Type B pancreatic cell (in vitro differentiated cells): ENCODE measurements around the gene POLD2. TPM values are rescaled to one million over a fixed set of nuclear protein-coding genes. Genes with fewer than 3 reads are reported as not detected.

ENCODE experiments used
- DNase-seq: peaks from one replicate; pipeline ENCODE4 v3.0.0; 2021; ENCODE audit warnings: mixed read lengths; ENCODE audit not compliant: unreplicated experiment; ENCODE audit errors: extremely low spot score
- H3K27ac Mint-ChIP-seq: 2 replicates; pipeline ENCODE4 v1.8.0; 2021; ENCODE audit warnings: mild to moderate bottlenecking, mixed read lengths
- H3K27me3 Mint-ChIP-seq: 2 replicates; pipeline ENCODE4 v1.8.0; 2021; ENCODE audit warnings: mixed read lengths
- H3K36me3 Mint-ChIP-seq: 2 replicates; pipeline ENCODE4 v1.8.0; 2021; ENCODE audit warnings: mixed read lengths
- H3K4me1 Mint-ChIP-seq: one replicate; pipeline ENCODE4 v1.8.0; 2021; ENCODE audit warnings: mixed read lengths; ENCODE audit not compliant: unreplicated experiment
- H3K4me3 Mint-ChIP-seq: 2 replicates; pipeline ENCODE4 v1.8.0; 2021; ENCODE audit warnings: mild to moderate bottlenecking, mixed read lengths
- H3K9me3 Mint-ChIP-seq: 2 replicates; pipeline ENCODE4 v1.8.0; 2021; ENCODE audit warnings: mixed read lengths
- total RNA-seq: library from RNA; stranded (reverse); gene quantifications from 2 replicates; pipeline ENCODE4 v1.2.1, GENCODE V29; 2021; ENCODE audit warnings: low replicate concordance
- TF ChIP-seq, protein P1 (sequence below): fragments of 200-600 bp; sonication (generic); conservative IDR thresholded peaks from 2 replicates; pipeline ENCODE4 v1.5.0; 2021; ENCODE audit warnings: antibody characterized with exemption, mild to moderate bottlenecking

Gene POLD2
- total RNA-seq, 1 donor from 2014 or later: 142 TPM

DNA sequence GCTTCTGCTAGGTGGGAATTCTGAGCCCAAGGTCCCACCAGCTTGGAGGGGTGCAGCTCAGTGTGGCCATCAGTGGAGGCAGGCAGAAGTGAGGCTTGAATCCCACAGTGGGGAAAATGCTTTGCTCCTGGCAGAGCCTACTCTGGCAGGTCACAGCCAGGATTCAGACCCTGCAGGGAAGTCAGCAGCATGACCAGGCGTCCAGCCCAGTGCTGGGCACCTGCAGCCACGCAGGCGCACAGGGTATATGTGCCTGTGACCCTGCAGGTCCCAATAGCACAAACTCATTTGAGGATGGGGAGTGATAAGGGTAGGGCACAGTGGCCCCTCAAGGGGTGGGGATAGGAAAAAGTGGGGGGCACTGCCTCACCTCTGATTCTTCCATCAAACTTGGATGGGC lies 27.6 kb downstream of the POLD2 start:
- TF ChIP-seq, protein P1, sequence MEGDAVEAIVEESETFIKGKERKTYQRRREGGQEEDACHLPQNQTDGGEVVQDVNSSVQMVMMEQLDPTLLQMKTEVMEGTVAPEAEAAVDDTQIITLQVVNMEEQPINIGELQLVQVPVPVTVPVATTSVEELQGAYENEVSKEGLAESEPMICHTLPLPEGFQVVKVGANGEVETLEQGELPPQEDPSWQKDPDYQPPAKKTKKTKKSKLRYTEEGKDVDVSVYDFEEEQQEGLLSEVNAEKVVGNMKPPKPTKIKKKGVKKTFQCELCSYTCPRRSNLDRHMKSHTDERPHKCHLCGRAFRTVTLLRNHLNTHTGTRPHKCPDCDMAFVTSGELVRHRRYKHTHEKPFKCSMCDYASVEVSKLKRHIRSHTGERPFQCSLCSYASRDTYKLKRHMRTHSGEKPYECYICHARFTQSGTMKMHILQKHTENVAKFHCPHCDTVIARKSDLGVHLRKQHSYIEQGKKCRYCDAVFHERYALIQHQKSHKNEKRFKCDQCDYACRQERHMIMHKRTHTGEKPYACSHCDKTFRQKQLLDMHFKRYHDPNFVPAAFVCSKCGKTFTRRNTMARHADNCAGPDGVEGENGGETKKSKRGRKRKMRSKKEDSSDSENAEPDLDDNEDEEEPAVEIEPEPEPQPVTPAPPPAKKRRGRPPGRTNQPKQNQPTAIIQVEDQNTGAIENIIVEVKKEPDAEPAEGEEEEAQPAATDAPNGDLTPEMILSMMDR: no peak
- no peaks in the 10 kb centered on the region for H3K36me3 Mint-ChIP-seq
- H3K27me3 Mint-ChIP-seq: no peaks in the 10 kb centered on the region
- DNase-seq: no peak
- peaks cover 7% of the 10 kb centered on the region for H3K4me1 Mint-ChIP-seq
- H3K9me3 Mint-ChIP-seq: no peaks in the 10 kb centered on the region
- H3K4me3 Mint-ChIP-seq: no peak overlapping the region
- H3K27ac Mint-ChIP-seq: no peak overlapping the region

DNA sequence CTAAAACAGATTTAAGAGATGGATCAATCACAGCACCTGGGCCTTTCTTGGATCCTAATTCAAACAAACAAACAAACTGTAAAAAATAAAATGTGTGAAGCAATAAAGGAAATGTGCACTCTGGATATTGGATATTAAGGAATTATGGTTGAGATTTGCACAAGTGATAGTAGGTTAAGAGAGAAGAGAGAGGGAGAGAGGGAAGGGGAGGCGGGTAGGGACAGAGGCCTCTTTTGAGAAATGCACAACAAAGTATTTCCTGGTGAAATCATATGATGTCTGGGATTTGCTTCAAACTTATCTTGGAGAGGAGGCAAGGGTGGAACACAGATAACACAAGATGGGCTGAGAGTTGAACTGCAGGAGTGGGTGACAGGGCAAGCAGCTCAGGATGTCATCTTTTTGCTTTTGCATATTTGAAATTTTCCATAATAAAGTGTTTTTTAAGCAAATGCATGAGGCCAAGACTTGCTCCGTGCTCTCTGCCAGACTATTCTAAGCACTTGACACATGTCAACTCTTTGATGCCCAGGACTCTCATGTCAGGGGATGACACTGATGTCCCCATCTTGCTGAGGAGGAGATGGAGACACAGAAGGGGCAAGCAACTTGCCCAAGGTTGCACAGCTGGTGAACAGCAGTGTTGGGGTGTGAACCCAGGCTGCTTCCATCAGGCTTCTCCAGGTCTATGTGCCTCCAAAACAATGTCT lies 28.3 kb downstream of the POLD2 start:
- Mint-ChIP-seq H3K27me3 (no peaks in the 10 kb centered on the region), H3K9me3 (no peaks in the 10 kb centered on the region), H3K27ac (no peak overlapping the region), H3K4me1 (no peaks in the 10 kb centered on the region), H3K36me3 (no peaks in the 10 kb centered on the region), H3K4me3 (no peak overlapping the region)
- DNase-seq: no peak
- TF ChIP-seq, protein P1: no peak

DNA sequence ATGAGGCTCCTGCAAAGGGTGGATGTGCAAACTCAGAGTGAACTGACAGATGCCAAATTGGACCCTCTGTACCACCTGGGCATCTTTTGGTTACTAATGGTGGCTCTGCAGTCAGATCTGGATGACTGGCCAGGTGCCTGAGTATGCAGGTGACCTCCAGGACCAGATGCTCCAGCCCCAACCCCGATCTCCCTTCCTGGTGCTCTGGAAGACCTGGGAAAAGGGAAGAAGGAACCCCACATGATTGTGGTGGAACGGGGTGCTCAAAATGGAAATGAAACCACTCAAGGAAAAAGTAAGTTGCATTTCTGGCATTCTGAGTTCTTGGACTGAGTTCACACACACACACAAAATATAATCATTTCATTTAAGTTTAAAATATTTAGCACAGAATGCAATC lies 29.0 kb downstream of the POLD2 start:
- Mint-ChIP-seq H3K4me3 (no peak overlapping the region), H3K9me3 (no peaks in the 10 kb centered on the region), H3K4me1 (no peaks in the 10 kb centered on the region), H3K27me3 (no peaks in the 10 kb centered on the region), H3K27ac (no peak overlapping the region), H3K36me3 (no peaks in the 10 kb centered on the region)
- no peak for DNase-seq
- TF ChIP-seq, protein P1: no peak

DNA sequence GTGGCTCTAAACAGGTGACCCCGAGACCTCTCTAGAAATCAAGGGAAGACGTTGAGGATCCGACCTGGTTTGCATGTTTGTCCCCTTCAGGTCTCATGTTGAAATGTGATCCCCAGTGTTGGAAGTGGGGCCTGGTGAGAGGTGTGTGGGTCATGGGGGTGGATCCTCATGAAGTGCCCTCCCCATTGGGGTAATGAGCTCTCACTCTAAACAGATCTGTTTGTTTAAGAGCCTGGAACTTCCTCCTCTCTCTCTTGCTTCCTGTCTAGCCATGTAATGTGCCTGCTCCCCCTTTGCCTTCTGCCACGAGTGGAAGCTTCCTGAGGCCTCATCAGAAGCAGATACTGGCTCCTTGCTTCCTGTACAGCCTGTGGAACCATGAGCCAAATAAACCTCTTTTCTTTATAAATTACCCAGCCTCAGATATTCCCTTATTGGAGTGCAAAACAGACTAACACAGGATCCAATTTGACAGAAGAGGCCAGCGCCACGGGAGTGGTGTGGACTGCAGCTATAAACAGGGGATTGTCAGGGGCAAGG lies 30.2 kb downstream of the POLD2 start:
- H3K36me3 Mint-ChIP-seq: no peaks in the 10 kb centered on the region
- H3K27ac Mint-ChIP-seq: no peak overlapping the region
- TF ChIP-seq, protein P1: no peak
- H3K4me1 Mint-ChIP-seq: no peaks in the 10 kb centered on the region
- H3K9me3 Mint-ChIP-seq: no peaks in the 10 kb centered on the region
- no peak for DNase-seq
- no peaks in the 10 kb centered on the region for H3K27me3 Mint-ChIP-seq
- no peak overlapping the region for H3K4me3 Mint-ChIP-seq

- TF ChIP-seq, protein P1: no peak
- Mint-ChIP-seq H3K4me3 (no peak overlapping the region), H3K36me3 (no peaks in the 10 kb centered on the region), H3K27me3 (no peaks in the 10 kb centered on the region), H3K9me3 (no peaks in the 10 kb centered on the region), H3K4me1 (peaks cover 4% of the 10 kb centered on the region), H3K27ac (peak overlapping the region; percentile 10)
- DNase-seq: no peak
Measured at GRCh38 chr7:44087911-44088838, 35.2 kb downstream of the POLD2 start.
